ENCODE data around the gene DYNC2I2.

DNA sequence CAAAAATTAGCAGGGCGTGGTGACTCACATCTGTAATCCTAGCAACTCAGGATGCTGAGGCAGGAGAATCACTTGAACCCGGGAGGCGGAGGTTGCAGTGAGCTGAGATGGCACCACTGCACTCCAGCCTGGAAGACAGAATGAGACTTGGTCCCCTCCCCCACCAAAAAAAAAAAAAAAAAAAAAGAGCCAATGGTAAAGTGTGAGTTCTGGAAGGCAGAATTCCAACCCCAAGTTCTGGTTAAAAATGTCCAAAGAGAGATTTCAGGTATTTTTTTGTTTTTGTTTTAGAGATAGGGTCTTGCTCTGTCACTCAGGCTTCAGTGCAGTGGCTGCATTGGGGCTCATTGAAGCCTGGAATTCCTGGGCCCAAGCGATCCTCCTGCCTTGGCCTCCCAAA, 30.8 kb upstream of the DYNC2I2 start:
- TF ChIP-seq EZH2 (IDR thresholded peaks at IDR 0.05; ENCODE audit: insufficient read depth, poor library complexity, severe bottlenecking): no peak
- no peak for TF ChIP-seq EZH2phosphoT487 (IDR thresholded peaks at IDR 0.05; ENCODE audit: insufficient read depth, low read depth)
